ENCODE data around the gene NRIP3. TPM values are rescaled to one million over a fixed set of nuclear protein-coding genes. Genes with fewer than 3 reads are reported as not detected.
"Not testable (repeated sequence)": the region's sequence is repeated elsewhere in the genome, so short reads cannot be mapped to it uniquely, and the experiment has no call there.

Gene NRIP3
- total and polyA plus RNA-seq, 4 donors, result under 0.01 to 1.0 (median 0.07) TPM; not detected in 1

DNA sequence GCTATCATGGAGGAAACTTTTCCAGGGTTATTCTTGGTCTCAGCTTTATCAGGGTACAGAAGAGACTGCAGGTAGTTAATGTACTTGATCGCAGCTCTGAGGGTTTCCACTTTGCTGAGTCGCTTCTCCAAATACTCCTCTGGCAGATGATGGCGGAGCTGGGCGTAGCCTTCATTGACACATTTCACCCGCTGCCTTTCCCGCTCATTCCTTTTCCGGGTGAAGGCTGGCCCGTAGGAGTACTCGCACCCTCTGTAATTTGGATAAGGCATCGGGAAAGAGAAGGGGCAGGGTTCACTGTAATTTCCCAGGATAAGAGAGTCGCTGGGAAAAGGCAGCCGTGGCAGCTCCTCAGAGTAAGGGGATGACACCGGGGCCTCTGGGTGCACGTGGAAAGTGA is 66.1 kb downstream of the NRIP3 start:
- WGBS, result 86% methylated on average over 14 of the region's 14 CpGs
- Histone ChIP-seq H3K4me1 (ENCODE audit: control insufficient read depth in 4 of 4, insufficient read depth in 4 of 4, low read length in 3 of 4) (no peaks in the 10 kb centered on the region), H3K27ac (ENCODE audit: low read depth in 1 of 2, low read length in 2 of 2) (no peak overlapping the region), H3K9me3 (ENCODE audit: control insufficient read depth in 4 of 4, low read length in 3 of 4) (no peaks in the 10 kb centered on the region), H3K36me3 (ENCODE audit: control insufficient read depth in 4 of 4, insufficient read depth in 3 of 4, low read depth in 1 of 4, low read length in 3 of 4) (no peaks in the 10 kb centered on the region), H3K27me3 (ENCODE audit: control insufficient read depth in 4 of 4, insufficient read depth in 4 of 4, low read length in 3 of 4) (no peaks in the 10 kb centered on the region), H3K4me3 (ENCODE audit: low read depth in 1 of 3, low read length in 3 of 3) (no peak overlapping the region), H3K9ac (ENCODE audit: low read depth in 1 of 2, low read length in 2 of 2) (no peak overlapping the region)
- no peak for DNase-seq (ENCODE audit: low spot score)
- TF ChIP-seq, protein P1, sequence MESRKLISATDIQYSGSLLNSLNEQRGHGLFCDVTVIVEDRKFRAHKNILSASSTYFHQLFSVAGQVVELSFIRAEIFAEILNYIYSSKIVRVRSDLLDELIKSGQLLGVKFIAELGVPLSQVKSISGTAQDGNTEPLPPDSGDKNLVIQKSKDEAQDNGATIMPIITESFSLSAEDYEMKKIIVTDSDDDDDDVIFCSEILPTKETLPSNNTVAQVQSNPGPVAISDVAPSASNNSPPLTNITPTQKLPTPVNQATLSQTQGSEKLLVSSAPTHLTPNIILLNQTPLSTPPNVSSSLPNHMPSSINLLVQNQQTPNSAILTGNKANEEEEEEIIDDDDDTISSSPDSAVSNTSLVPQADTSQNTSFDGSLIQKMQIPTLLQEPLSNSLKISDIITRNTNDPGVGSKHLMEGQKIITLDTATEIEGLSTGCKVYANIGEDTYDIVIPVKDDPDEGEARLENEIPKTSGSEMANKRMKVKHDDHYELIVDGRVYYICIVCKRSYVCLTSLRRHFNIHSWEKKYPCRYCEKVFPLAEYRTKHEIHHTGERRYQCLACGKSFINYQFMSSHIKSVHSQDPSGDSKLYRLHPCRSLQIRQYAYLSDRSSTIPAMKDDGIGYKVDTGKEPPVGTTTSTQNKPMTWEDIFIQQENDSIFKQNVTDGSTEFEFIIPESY (IDR thresholded peaks at IDR 0.05), result no peak
- no peak for TF ChIP-seq HNF4G (IDR thresholded peaks at IDR 0.05)
- TF ChIP-seq JUND (IDR thresholded peaks at IDR 0.05), result no peak
- TF ChIP-seq, protein P2, sequence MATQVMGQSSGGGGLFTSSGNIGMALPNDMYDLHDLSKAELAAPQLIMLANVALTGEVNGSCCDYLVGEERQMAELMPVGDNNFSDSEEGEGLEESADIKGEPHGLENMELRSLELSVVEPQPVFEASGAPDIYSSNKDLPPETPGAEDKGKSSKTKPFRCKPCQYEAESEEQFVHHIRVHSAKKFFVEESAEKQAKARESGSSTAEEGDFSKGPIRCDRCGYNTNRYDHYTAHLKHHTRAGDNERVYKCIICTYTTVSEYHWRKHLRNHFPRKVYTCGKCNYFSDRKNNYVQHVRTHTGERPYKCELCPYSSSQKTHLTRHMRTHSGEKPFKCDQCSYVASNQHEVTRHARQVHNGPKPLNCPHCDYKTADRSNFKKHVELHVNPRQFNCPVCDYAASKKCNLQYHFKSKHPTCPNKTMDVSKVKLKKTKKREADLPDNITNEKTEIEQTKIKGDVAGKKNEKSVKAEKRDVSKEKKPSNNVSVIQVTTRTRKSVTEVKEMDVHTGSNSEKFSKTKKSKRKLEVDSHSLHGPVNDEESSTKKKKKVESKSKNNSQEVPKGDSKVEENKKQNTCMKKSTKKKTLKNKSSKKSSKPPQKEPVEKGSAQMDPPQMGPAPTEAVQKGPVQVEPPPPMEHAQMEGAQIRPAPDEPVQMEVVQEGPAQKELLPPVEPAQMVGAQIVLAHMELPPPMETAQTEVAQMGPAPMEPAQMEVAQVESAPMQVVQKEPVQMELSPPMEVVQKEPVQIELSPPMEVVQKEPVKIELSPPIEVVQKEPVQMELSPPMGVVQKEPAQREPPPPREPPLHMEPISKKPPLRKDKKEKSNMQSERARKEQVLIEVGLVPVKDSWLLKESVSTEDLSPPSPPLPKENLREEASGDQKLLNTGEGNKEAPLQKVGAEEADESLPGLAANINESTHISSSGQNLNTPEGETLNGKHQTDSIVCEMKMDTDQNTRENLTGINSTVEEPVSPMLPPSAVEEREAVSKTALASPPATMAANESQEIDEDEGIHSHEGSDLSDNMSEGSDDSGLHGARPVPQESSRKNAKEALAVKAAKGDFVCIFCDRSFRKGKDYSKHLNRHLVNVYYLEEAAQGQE (IDR thresholded peaks at IDR 0.05), result no peak
- no peak for TF ChIP-seq RXRA (IDR thresholded peaks at IDR 0.05)
- TF ChIP-seq, protein P3, sequence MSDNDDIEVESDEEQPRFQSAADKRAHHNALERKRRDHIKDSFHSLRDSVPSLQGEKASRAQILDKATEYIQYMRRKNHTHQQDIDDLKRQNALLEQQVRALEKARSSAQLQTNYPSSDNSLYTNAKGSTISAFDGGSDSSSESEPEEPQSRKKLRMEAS (IDR thresholded peaks at IDR 0.05), result no peak
- no peak for TF ChIP-seq HNF4A (conservative IDR thresholded peaks at IDR 0.05)
- no peak for TF ChIP-seq RAD21 (IDR thresholded peaks at IDR 0.05)
- no peak for TF ChIP-seq YY1 (IDR thresholded peaks at IDR 0.05)
- TF ChIP-seq FOXA1 (IDR thresholded peaks at IDR 0.05), result no peak
- no peak for TF ChIP-seq EGR1 (IDR thresholded peaks at IDR 0.05; ENCODE audit: low read depth in 2 of 2)
- no peak for TF ChIP-seq NR2F2 (IDR thresholded peaks at IDR 0.05)
- no peak for TF ChIP-seq GABPA (IDR thresholded peaks at IDR 0.05 in 1 of 2, conservative IDR thresholded peaks at IDR 0.05 in 1 of 2)
- TF ChIP-seq TAF1 (conservative IDR thresholded peaks at IDR 0.05), result no peak
- no peak for TF ChIP-seq SP1 (IDR thresholded peaks at IDR 0.05)

GRCh38 chr11:8937159-8937558 is 66.6 kb downstream of the NRIP3 start:
- no peaks in the 10 kb centered on the region for H3K27me3 ChIP-seq (ENCODE audit: control insufficient read depth in 4 of 4, insufficient read depth in 4 of 4, low read length in 3 of 4)
- no peaks in the 10 kb centered on the region for H3K36me3 ChIP-seq (ENCODE audit: control insufficient read depth in 4 of 4, insufficient read depth in 3 of 4, low read depth in 1 of 4, low read length in 3 of 4)
- WGBS, result 88% methylated on average over 10 of the region's 10 CpGs
- H3K9me3 ChIP-seq (ENCODE audit: control insufficient read depth in 4 of 4, low read length in 3 of 4), result no peaks in the 10 kb centered on the region
- no peak for DNase-seq (ENCODE audit: low spot score)
- no peaks in the 10 kb centered on the region for H3K4me1 ChIP-seq (ENCODE audit: control insufficient read depth in 4 of 4, insufficient read depth in 4 of 4, low read length in 3 of 4)
- no peak overlapping the region for H3K27ac ChIP-seq (ENCODE audit: low read depth in 1 of 2, low read length in 2 of 2)
- no peak overlapping the region for H3K9ac ChIP-seq (ENCODE audit: low read depth in 1 of 2, low read length in 2 of 2)
- H3K4me3 ChIP-seq (ENCODE audit: low read depth in 1 of 3, low read length in 3 of 3), result no peak overlapping the region
- TF ChIP-seq, protein P2 (IDR thresholded peaks at IDR 0.05), result no peak
- TF ChIP-seq SP1 (IDR thresholded peaks at IDR 0.05), result no peak
- TF ChIP-seq FOXA2 (IDR thresholded peaks at IDR 0.05), result no peak

GRCh38 chr11:8935789-8936188 is 68.0 kb downstream of the NRIP3 start:
- H3K36me3 ChIP-seq (ENCODE audit: control insufficient read depth in 4 of 4, insufficient read depth in 3 of 4, low read depth in 1 of 4, low read length in 3 of 4); H3K9me3 ChIP-seq (ENCODE audit: control insufficient read depth in 4 of 4, low read length in 3 of 4); H3K27me3 ChIP-seq (ENCODE audit: control insufficient read depth in 4 of 4, insufficient read depth in 4 of 4, low read length in 3 of 4); H3K4me3 ChIP-seq (ENCODE audit: low read depth in 1 of 3, low read length in 3 of 3); H3K27ac ChIP-seq (ENCODE audit: low read depth in 1 of 2, low read length in 2 of 2); H3K9ac ChIP-seq (ENCODE audit: low read depth in 1 of 2, low read length in 2 of 2); H3K4me1 ChIP-seq (ENCODE audit: control insufficient read depth in 4 of 4, insufficient read depth in 4 of 4, low read length in 3 of 4); DNase-seq (ENCODE audit: low spot score): not testable (repeated sequence)
- 94% methylated on average over 2 of the region's 2 CpGs for WGBS

Measured in liver (tissue), 9 donors.